ENCODE measurements around the gene PPIL4. TPM values are rescaled to one million over a fixed set of nuclear protein-coding genes. Genes with fewer than 3 reads are reported as not detected.

The PPIL4 gene
- total RNA-seq, 1 experiment from 2014 or later: 27.7 TPM

- no peak for TF ChIP-seq AFF4 (CRISPR knock-in tag; IDR thresholded peaks at IDR 0.05; ENCODE audit: borderline replicate concordance)
- no peak for TF ChIP-seq EMX1 (CRISPR knock-in tag; IDR thresholded peaks at IDR 0.05)
- TF ChIP-seq ZNF138 (CRISPR knock-in tag; conservative IDR thresholded peaks at IDR 0.05): no peak
Observed at GRCh38 chr6:149483849-149484655, 61.8 kb downstream of the PPIL4 start (continued).

GRCh38 chr6:149483334-149483725 is 62.5 kb downstream of the PPIL4 start:
- Mint-ChIP-seq H3K36me3 (no peaks in the 10 kb centered on the region), H3K4me3 (no peak overlapping the region), H3K27me3 (ENCODE audit: low read depth) (no peaks in the 10 kb centered on the region), H3K9me3 (no peaks in the 10 kb centered on the region), H3K27ac (no peak overlapping the region), H3K4me1 (peaks cover 16% of the 10 kb centered on the region)
- no peak for ATAC-seq
- DNase-seq (ENCODE audit: low spot score): no peak
- POLR2A ChIA-PET: no interaction called here
- TF ChIP-seq E2F1 (CRISPR knock-in tag; IDR thresholded peaks at IDR 0.05): no peak
- TF ChIP-seq NFATC4 (CRISPR knock-in tag; IDR thresholded peaks at IDR 0.05): no peak
- TF ChIP-seq CREM (CRISPR knock-in tag; IDR thresholded peaks at IDR 0.05): no peak
- TF ChIP-seq ERG (CRISPR knock-in tag; IDR thresholded peaks at IDR 0.05): no peak
- TF ChIP-seq ZNF425 (CRISPR knock-in tag; conservative IDR thresholded peaks at IDR 0.05): no peak
- no peak for TF ChIP-seq NFYB (CRISPR knock-in tag; conservative IDR thresholded peaks at IDR 0.05; ENCODE audit: low read depth)
- TF ChIP-seq FOXP4 (CRISPR knock-in tag; IDR thresholded peaks at IDR 0.05): no peak
- TF ChIP-seq MAX (CRISPR knock-in tag; IDR thresholded peaks at IDR 0.05): no peak
- no peak for TF ChIP-seq ZBTB21 (CRISPR knock-in tag; IDR thresholded peaks at IDR 0.05; ENCODE audit: borderline replicate concordance)
- no peak for TF ChIP-seq TEAD1 (CRISPR knock-in tag; IDR thresholded peaks at IDR 0.05)
- TF ChIP-seq HMGA2 (CRISPR knock-in tag; IDR thresholded peaks at IDR 0.05): no peak
- TF ChIP-seq SMAD3 (CRISPR knock-in tag; IDR thresholded peaks at IDR 0.05; ENCODE audit: borderline replicate concordance): no peak
- no peak for TF ChIP-seq ATF2 (CRISPR knock-in tag; IDR thresholded peaks at IDR 0.05; ENCODE audit: borderline replicate concordance, low read depth)
- no peak for TF ChIP-seq MXD4 (CRISPR knock-in tag; IDR thresholded peaks at IDR 0.05; ENCODE audit: borderline replicate concordance)
- no peak for TF ChIP-seq SP1 (CRISPR knock-in tag; conservative IDR thresholded peaks at IDR 0.05)
- no peak for TF ChIP-seq ZNF281 (CRISPR knock-in tag; IDR thresholded peaks at IDR 0.05)
- TF ChIP-seq JAZF1 (CRISPR knock-in tag; IDR thresholded peaks at IDR 0.05): no peak
- no peak for TF ChIP-seq JUN (CRISPR knock-in tag; IDR thresholded peaks at IDR 0.05)
- CTCF ChIA-PET: no interaction called here

All from WTC11 (cell line).